Esophagus muscularis mucosa (tissue), 4 donors: ENCODE results near the gene TLK2.

ENCODE experiments used
- CTCF ChIP-seq, 3 experiments: fragments of 200-600 bp in 2 of 3; fragments of 450-650 bp in 1 of 3; sonication (generic) in 2 of 3; IDR thresholded peaks; one replicate each; pipeline ENCODE4 v1.5.1; 2017 to 2019; ENCODE audit warnings: antibody characterized with exemption in 3 of 3, mild to moderate bottlenecking in 2 of 3, moderate library complexity in 1 of 3
- EP300 ChIP-seq: sonication (generic); formaldehyde crosslinking; IDR thresholded peaks from one replicate; pipeline ENCODE4 v1.6.1; 2017; ENCODE audit warnings: antibody characterized with exemption
- POLR2A ChIP-seq: fragments of 450-650 bp; IDR thresholded peaks from one replicate; pipeline ENCODE4 v1.6.1; 2017; ENCODE audit warnings: antibody characterized with exemption, moderate library complexity, mild to moderate bottlenecking, low read depth
- POLR2AphosphoS5 ChIP-seq, 2 donors: sonication (generic); formaldehyde crosslinking; IDR thresholded peaks; one replicate each; pipeline ENCODE4 v1.6.1; 2017; ENCODE audit warnings: antibody characterized with exemption in 2 of 2

GRCh38 chr17:62619417-62620155 is 141.0 kb downstream of the TLK2 start:
- TF ChIP-seq CTCF (IDR thresholded peaks at IDR 0.05) (no peak), POLR2A (no peak), POLR2AphosphoS5 (IDR thresholded peaks at IDR 0.05) (no peak), EP300 (no peak)
